Tibial artery (tissue), 4 donors: ENCODE results near the gene ADAT2.

Experiments used
- DNase-seq, 2 donors: peaks; one replicate each; pipeline ENCODE4 v3.0.0-alpha.2; 2019
- H3K27ac ChIP-seq, 2 donors: fragments of 200-600 bp; sonication (generic) in 1 of 2; 1 replicate in 1 of 2; 2 replicates in 1 of 2; pipeline ENCODE4 v1.5.1; 2018 to 2019; ENCODE audit warnings: mild to moderate bottlenecking in 1 of 2
- H3K27me3 ChIP-seq, 2 donors: fragments of 200-600 bp; sonication (generic) in 1 of 2; one replicate each; pipeline versions ENCODE4 v1.5.1 to v1.6.0; 2016 to 2019
- H3K36me3 ChIP-seq, 3 donors: fragments of 200-600 bp; sonication (generic) in 2 of 3; one replicate each; pipeline ENCODE4 v1.5.1; 2016 to 2019; ENCODE audit warnings: mild to moderate bottlenecking in 2 of 3
- H3K4me1 ChIP-seq, 4 donors: fragments of 200-600 bp; sonication (generic) in 2 of 4; 1 replicate in 3 of 4; 2 replicates in 1 of 4; pipeline ENCODE4 v1.5.1; 2016 to 2019
- H3K4me3 ChIP-seq, 2 donors: fragments of 200-600 bp; sonication (generic) in 1 of 2; 1 replicate in 1 of 2; 2 replicates in 1 of 2; pipeline ENCODE4 v1.5.1; 2018 to 2019; ENCODE audit warnings: mild to moderate bottlenecking in 2 of 2
- H3K9me3 ChIP-seq, 3 donors: fragments of 200-600 bp; sonication (generic) in 1 of 3; one replicate each; pipeline ENCODE4 v1.5.1; 2016 to 2019
- intact Hi-C: fragments of 100-400 bp; cut with DNase I; formaldehyde crosslinking; loops from one replicate; pipeline ENCODE4 v1.15.0; 2023; ENCODE audit warnings: low total_unique reads
- TF ChIP-seq, protein P1 (sequence below), 2 experiments: fragments of 200-600 bp in 1 of 2; fragments of 450-650 bp in 1 of 2; IDR thresholded peaks; one replicate each; pipeline ENCODE4 v1.5.1; 2017 to 2019; ENCODE audit warnings: antibody characterized with exemption in 2 of 2, mild to moderate bottlenecking in 1 of 2, moderate library complexity in 1 of 2

The ADAT2 gene

DNA sequence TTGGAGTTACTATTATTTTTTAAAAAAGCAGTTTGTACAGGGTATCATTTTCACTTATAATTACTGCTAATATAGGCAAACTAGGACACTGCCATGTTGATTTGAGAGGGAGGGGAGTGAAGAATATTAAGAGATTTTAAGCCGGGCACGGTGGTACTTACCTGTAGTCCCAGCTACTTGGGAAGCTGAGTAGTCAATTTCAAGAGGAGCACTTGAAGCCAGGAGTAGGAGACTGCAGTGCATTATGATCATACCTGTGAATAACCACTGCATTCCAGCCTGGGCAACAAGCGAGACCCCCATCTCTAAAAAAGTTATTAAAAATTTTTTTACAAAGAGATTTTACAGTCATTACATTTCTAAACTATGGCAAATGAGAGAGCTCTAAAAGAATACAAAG, 35.7 kb downstream of the ADAT2 start:
- intact Hi-C loops = no loop called here
- no peaks in the 10 kb centered on the region for H3K36me3 ChIP-seq
- TF ChIP-seq, protein P1, sequence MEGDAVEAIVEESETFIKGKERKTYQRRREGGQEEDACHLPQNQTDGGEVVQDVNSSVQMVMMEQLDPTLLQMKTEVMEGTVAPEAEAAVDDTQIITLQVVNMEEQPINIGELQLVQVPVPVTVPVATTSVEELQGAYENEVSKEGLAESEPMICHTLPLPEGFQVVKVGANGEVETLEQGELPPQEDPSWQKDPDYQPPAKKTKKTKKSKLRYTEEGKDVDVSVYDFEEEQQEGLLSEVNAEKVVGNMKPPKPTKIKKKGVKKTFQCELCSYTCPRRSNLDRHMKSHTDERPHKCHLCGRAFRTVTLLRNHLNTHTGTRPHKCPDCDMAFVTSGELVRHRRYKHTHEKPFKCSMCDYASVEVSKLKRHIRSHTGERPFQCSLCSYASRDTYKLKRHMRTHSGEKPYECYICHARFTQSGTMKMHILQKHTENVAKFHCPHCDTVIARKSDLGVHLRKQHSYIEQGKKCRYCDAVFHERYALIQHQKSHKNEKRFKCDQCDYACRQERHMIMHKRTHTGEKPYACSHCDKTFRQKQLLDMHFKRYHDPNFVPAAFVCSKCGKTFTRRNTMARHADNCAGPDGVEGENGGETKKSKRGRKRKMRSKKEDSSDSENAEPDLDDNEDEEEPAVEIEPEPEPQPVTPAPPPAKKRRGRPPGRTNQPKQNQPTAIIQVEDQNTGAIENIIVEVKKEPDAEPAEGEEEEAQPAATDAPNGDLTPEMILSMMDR (IDR thresholded peaks at IDR 0.05) = no peak

DNA sequence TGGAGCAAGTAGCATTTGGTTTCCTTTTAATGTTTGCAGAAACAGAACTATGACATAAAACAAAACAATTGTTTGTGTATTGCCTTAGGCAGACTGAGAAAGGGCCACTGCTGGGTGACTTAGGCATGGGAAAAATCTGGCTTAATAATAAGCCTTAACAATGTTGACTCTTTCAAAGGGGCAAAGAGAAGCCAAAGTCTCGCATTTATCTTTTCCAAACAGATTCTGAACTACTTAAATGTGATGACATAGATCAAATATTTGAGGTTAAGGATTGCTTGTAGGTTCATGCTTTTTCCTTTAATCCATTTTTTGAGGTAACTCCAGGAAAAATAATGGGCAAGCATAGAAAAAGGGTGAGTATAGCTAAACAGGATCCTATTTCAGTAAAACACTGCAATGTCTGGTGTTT, 39.6 kb downstream of the ADAT2 start:
- Histone ChIP-seq H3K36me3 (no peaks in the 10 kb centered on the region), H3K27me3 (no peaks in the 10 kb centered on the region), H3K4me1 (peaks cover 0 to 32% (median 10%) of the 10 kb centered on the region in 4 donors), H3K4me3 (no peak overlapping the region), H3K27ac (peak overlapping the region in 1 of 2 donors; percentile 57), H3K9me3 (no peaks in the 10 kb centered on the region)
- TF ChIP-seq, protein P1 (IDR thresholded peaks at IDR 0.05) = no peak
- no peak for DNase-seq
- intact Hi-C loops = no loop called here

More for the DNA sequence above, 35.7 kb downstream of the ADAT2 start:
- DNase-seq = no peak
- no peak overlapping the region for H3K4me3 ChIP-seq
- H3K27ac ChIP-seq = no peak overlapping the region
- no peaks in the 10 kb centered on the region for H3K27me3 ChIP-seq
- H3K9me3 ChIP-seq = no peaks in the 10 kb centered on the region
- peaks cover 0 to 18% (median 2%) of the 10 kb centered on the region in 4 donors for H3K4me1 ChIP-seq

DNA sequence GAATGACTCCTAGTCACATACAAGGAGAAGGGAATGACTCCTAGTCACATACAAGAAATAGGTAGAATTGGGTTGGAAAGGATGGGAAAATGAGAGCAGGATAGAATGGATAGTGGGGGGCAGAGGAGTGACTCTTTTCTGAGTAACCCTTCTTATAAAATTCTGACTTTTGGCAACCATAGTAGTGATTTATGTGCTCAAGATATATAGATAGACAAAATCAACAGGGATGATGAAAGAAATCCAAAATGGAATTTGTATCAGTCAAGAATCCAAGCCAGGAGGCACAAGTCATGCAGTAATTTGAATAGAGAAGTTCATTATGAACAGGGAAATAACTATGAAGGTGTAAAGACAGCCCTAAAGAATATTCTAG, 41.7 kb downstream of the ADAT2 start:
- H3K27ac ChIP-seq = peak overlapping the region in 1 of 2 donors; percentile 50
- intact Hi-C loops = no loop called here
- DNase-seq = no peak
- H3K4me3 ChIP-seq = no peak overlapping the region
- TF ChIP-seq, protein P1 (IDR thresholded peaks at IDR 0.05) = no peak
- no peaks in the 10 kb centered on the region for H3K27me3 ChIP-seq
- H3K36me3 ChIP-seq = no peaks in the 10 kb centered on the region
- no peaks in the 10 kb centered on the region for H3K9me3 ChIP-seq
- H3K4me1 ChIP-seq = peaks cover 0 to 49% (median 12%) of the 10 kb centered on the region in 4 donors

- no peak for DNase-seq
- Histone ChIP-seq H3K36me3 (no peaks in the 10 kb centered on the region), H3K27ac (peak overlapping the region in 1 of 2 donors; percentile 50), H3K27me3 (no peaks in the 10 kb centered on the region), H3K4me1 (peaks cover 0 to 49% (median 12%) of the 10 kb centered on the region in 4 donors), H3K9me3 (no peaks in the 10 kb centered on the region), H3K4me3 (no peak overlapping the region)
- TF ChIP-seq, protein P1 (IDR thresholded peaks at IDR 0.05) = no peak
- intact Hi-C loops = no loop called here
Measured at GRCh38 chr6:143408151-143408786, 42.2 kb downstream of the ADAT2 start.

GRCh38 chr6:143406673-143407072, 43.8 kb downstream of the ADAT2 start:
- DNase-seq = no peak
- no peaks in the 10 kb centered on the region for H3K9me3 ChIP-seq
- H3K36me3 ChIP-seq = no peaks in the 10 kb centered on the region
- H3K4me1 ChIP-seq = peaks cover 0 to 47% (median 12%) of the 10 kb centered on the region in 4 donors
- TF ChIP-seq, protein P1 (IDR thresholded peaks at IDR 0.05) = no peak
- no peaks in the 10 kb centered on the region for H3K27me3 ChIP-seq
- intact Hi-C loops = no loop called here
- H3K27ac ChIP-seq = peak overlapping the region; percentile 66
- H3K4me3 ChIP-seq = no peak overlapping the region
